HK-2 (cell line): Measurements from ENCODE around the gene CORO1C.

Experiments used
- DNase-seq: peaks from one replicate; pipeline ENCODE4 v3.0.0-alpha.2; 2018; ENCODE audit not compliant: unreplicated experiment

Gene CORO1C

DNA sequence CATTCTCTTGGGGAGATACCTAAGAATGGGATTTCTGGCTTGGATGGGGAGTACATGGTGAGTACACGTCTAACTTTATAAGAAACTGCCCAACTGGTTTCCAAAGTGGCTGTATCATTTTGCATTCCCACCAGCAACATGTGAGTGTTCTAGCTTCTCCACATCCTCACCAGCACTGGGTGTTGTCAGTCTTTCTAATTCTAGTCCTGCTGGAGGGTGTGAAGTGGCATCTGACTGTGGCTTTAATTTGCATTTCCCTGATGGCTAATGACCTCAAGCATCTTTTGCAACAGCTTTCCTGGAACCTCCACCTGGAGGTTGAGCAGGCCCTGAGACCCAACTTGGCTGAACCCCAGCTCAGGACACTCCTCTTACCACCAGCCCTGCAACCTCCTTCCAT is 115.4 kb downstream of the CORO1C start:
- DNase-seq, result no peak

DNA sequence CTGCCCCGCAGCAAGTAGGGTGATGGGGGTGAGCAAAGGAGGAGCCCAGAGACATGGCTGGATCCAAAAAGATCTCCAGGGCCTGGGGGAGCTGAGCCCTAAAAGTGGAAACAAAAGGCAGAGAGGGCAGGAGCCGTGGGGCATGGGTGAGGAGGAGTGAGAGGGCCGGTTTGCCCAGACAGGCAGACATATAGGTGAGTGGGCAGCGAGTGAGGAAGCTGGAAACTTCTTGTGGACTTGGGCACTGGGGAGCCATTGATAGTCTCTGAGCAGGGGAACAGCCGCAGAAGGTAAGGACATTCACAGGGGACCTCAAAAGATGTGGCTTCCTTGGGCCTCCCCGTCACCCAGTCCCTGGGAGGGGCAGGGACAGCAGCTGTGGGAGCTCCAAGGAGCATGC is 116.7 kb downstream of the CORO1C start:
- DNase-seq, result no peak

DNA sequence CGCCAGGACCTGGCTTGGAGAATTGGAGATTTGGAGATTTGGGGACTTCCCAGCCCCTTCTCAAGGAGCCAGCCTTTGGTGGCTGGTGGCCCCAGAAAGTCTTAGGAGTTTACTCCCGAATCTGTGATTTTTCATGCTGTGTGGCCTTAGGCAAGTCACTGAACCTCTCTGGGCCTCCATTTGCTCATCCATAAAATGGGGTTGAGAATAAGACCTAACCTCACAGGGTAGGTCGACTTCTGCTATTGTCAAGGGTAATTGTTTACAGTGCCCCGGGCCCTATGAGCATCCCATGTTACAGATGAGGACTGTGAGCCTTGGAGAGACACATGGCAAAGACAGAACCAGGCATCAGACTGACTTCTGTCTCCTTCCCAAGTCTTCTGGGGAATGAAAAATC is 117.3 kb downstream of the CORO1C start:
- DNase-seq, result no peak

DNA sequence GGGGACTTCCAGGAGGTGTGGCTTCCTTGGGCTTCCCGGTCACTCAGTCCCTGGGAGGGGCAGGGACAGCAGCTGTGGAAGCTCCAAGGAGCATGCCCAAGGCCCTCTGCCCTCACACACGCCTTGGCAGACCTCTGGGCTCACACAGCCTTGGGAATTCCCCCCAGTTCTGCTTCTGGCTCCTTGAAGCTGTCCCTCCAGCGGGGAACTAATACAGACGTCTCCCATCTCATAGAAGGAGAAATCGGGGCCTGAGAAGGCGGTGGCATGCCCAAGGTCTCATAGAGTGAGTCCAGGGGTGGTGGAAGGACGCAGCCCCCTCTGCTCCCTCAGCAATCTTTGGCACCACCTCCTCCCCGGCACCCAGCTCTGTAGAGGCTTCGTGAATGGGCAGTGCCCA is 117.8 kb downstream of the CORO1C start:
- DNase-seq, result peak; percentile 70

DNA sequence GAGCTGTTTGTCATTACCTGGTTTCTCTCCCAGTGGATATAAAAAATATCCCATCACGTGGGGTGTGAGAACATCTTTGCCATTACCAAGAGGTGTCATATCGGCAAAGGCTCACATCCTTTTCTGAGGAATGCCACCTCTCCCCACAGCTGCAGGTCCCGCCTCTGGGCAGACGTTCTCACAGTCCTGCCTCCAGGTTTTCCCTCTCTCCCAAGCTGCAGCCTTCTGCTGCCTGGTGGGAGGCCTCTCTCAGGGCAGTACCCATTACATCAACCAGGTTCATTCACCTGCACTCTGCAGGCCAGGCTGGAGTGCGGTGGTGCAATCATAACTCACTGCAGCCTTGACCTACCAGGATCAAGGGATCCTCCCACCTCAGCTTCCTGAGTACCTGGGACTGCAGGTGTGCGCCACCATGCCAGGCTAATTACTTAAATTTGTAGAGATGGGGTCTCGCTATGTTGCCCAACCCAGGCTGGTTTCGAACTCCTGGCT is 118.5 kb downstream of the CORO1C start:
- peak; percentile 54 for DNase-seq

DNA sequence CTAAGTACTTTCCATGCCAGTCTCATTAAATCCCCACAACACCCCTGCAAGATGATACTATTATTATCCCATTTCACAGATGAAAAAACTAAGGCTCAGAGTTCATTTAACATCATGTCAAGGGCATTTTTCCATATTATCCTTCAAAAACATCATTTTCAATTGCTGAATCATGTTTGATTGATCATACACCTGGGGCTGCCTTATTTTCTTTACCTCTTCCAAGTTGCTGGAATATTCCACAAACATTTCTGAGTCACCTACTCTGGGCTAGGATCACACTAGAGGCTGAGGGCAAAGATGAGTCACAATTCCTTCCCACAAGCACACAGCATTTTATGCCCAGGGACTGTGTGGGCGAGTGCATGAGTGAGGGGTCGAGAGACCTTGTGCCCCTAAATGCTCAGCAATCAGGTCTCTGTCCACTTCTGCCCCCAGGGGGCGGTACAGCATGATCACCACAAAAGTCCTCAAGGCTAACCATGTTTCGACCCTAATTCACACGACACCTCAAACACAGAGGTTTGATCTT is 119.4 kb downstream of the CORO1C start:
- DNase-seq, result peak; percentile 73

DNA sequence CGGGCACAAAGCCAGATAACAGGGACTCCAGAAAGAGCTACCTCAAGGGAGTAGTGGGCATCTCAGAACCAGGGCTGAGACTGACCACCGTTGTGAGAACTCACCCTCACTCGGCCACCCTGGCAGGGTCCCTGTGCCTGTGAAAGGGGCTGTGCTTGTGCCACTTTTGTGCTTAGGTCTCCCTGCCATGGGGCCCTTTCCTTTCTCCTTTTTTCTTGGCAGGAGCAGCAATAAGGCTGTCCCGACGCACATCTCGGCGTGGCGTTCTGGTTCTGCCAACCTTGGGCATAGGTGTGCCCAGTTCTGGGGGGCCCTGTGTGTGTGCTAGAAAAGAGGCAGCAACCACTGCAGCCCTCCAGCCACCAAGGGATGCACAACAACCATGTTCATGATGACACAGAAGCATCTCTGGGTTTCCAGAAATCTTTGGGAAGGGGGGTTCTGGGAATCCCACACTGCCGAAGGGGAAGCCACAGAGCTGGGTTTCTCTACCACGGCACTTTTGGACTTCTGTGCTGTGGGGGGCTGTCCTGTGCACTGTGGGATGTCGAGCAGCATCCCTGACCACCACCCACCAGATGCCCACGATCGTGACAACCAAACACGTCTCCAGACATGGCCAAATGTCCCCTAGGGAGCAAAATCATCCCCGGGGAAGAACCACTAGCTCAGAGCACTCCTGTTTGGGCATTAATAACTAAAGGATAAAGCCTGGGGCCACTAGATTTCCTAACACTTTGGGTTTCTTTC is 120.3 kb downstream of the CORO1C start:
- DNase-seq, result no peak

DNA sequence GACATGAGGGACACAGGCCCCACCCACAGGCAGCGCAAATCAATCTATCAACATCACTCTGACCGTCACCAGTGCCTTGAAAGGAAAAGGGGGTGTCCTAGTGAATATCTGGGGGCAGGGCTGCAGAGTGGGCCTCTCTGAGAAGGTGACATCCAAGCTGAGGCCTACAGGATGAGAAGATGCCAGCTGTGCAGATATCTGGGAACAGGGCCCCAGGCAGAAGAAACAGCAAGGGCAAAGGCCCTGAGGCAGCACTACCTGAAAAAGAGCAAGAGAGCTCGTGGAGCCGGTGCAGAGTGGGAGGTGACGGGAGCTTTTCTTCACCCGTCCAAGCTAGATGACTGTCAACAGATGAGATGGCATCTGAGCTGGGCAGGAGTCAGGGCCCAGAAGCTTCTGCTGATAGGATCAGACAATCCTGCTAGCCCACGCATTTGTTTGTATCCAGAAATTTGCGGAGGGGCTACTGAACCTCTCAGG is 120.9 kb downstream of the CORO1C start:
- no peak for DNase-seq

DNA sequence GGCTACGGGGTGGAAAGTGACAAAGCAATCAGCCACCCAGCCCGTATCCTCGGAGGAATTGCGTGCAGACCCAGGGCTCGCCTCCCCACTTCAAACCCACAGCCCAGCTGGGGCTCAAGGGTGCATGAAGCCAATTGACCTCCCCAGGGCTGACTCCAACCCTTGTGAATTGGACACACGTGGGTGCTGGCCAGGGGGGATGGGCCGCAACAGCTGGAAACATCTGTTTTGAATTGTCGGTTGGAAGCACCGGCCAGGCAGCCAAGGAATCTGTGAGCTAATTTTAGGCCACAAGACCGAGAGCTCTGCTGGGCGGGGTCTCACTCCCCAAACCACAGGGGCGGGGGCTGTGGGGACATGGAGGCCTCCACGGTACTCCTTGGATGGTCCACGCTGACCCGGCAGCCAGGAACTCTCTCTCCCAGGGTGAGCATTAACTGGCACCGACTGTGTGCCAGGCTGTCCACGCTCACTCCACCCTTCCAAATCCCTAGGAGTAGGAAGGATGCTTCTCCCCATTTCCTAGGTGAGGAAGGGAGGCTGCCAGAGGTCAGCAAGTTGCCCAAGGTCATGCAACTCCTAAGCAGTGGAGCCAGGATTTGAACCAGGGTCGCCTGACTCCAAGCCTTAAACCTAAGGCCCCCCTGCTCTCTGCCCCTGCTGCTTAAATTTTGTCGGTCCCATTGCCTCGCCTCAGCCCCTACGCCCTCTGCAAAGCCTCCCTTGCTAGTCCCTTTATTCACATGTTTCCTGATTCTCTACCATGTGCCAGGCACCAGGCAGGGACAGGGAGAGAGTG is 121.6 kb downstream of the CORO1C start:
- no peak for DNase-seq

DNA sequence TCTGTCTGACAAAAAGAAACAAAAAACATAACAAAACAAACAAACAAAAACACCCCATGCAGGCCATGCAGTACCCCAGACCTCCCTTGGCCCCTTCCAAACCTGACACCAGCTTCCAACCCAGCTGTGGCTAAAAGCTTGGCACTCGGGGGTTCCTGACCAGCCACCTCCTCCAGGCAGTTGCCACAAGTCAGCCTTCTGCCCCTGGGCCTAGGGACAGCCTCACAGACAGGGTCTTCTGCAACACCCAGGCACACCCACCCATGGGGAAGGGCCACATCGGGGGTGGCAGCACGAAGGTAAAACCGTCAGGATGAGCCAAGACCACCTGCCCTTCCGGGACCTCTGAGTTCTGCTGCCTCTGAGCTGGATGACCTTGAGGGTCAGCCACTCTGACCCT is 122.7 kb downstream of the CORO1C start:
- no peak for DNase-seq

DNA sequence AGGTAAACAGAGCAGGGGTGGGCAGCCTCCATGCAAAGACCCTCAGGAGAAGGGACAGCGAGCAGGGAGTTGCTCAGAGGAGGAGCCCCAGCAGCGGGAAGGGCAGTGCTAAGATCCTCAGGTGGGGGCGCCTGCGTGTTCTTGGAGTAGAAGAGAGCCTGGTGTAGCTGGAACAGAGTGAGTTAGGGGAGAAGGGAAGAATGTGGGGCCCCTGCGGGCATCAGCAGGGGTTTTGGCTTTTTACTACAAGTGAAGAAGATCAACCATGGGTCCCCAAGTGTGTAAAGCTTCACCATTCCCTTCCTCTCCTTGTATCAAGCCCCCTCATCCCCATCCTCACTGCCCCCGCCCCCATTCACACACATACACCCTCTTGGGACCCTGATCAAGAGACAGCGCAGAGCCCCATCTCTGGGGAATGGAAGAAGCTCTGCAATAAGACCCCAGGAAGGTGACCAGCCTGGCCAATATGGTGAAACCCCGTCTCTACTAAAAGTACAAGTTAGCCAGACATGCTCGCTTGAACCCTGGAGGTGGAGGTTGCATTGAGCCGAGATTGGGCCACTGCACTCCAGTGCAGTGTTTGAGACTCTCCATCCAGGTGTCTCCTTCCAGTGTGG is 123.2 kb downstream of the CORO1C start:
- no peak for DNase-seq

DNA sequence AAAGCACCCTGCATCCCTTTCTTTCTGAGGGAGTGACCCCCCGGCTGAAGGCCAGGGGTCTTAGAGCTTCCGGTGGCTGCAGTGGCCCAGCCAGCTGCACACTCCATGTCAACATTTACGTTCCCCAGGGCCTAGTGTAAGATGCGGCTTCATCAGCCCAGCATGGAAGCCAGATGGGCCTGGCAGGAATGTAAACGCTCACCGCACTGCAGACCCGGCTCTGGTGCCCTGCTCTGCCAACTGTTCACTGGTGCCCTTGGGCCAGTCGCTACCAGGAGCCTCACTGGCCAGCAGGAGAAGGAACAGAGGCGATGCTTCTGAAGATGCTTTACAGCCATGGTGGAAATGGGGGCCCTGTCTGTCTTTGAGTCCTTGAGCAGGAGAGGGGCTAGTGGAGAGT is 124.8 kb downstream of the CORO1C start:
- no peak for DNase-seq

DNA sequence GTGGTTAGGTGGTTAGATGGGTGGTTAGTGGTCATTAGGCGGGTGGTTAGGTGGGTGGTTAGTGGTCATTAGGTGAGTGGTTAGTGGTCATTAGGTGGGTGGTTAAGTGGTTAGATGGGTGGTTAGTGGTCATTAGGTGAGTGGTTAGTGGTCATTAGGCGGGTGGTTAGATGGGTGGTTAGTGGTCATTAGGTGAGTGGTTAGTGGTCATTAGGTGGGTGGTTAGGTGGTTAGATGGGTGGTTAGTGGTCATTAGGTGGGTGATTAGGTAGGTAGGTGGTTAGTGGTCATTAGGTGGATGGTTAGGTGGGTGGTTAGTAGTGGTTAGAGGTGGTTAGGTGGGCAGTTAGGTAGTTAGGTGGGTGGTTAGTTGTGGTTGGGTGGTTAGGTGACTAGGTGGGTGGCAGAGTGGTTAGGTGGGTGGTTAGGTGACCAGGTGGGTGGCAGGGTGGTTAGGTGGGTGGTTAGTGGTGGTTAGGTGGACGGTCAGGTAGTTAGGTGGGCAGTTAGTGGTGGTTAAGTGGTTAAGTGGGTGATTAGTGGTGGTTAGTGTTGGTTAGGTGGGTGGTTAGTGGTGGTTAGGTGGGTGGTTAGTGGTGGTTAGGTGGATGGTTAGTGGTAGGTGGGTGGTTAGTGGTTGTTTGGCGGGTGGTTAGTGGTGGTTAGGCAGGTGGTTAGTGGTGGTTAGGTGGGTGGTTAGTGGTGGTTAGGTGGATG is 125.5 kb downstream of the CORO1C start:
- no peak for DNase-seq

DNA sequence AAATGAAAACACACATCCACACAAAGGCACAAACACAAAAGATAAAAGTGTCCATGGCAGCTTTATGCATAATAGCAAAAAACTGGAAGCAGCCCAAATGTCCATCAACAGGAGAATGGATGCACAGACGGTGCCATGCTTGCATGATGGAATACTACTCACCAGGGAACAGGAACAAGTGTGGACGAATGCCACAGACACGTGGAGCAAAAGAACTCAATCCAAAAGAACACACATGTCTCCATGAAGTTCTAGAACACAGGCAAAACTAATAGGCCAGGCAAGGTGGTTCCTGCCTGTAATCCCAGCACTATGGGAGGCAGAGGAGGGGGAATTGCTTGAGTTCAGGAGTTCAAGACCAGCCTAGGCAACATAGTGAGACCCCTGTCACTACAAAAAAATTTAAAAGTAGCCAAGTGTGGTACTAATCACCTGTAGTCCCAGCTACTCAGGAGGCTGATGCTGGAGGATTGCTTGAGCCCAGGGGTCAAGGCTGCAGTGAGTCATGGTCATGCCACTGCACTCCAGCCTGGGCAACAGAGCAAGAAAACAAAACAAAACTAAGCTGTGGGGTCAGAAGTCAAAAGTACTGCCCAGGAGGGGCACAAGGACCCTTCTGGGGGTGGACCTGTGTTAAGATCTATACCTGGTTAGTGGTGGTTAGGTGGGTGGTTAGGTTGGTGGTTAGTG is 126.2 kb downstream of the CORO1C start:
- DNase-seq, result peak; percentile 39

DNA sequence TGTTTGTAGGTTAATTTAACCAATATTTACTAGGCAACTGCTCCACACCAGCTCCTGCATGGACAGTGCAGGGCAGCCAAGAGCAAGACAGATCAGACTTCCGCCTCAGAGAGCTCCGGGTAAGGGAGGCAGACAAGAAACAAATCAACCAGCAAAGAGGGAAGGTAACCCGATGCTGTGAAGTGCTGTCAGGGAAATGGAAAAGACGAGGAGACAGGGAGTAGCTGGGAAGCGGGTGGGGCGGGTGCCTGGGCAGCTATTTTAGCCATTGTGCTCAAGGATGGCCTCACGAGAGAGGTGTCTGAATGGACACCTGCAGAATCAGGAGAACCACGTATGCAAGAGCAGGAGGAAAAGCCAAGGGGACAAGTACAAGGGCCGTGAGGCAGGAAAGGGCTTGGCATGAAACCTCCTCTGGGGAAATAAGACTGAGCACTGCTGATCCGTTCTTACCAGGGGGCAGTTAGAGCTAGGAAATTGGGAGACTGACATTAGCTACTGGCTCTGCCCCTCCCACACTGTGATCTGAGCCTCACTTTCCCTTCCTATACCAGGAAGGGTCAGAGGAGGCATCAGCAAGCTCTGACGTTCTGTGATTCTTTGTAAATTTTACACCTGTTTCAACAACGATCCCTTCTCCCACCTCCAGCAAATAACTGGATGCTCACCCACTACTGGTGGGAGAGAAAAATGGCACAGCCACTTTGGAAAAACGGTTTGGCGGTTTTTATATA is 126.9 kb downstream of the CORO1C start:
- DNase-seq, result no peak

DNA sequence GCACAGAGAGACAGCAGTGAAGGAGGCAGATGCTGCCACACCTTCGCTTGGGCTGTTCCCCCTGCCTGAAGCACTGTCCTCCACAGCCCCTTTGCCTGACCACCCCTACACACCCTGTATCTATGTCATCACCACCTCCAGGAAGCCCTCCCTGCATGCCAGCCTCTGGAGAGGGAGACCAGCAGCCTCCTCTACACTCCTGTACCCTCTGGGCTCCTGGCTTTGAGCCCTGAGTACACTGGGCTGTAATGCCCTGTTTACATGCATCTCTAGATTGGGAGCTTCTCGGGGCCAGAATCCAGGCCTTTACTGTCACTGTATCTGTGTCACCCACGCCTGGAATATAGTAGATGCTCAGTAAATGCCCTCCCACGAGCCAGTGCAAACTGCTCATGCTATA is 127.6 kb downstream of the CORO1C start:
- DNase-seq, result no peak

DNA sequence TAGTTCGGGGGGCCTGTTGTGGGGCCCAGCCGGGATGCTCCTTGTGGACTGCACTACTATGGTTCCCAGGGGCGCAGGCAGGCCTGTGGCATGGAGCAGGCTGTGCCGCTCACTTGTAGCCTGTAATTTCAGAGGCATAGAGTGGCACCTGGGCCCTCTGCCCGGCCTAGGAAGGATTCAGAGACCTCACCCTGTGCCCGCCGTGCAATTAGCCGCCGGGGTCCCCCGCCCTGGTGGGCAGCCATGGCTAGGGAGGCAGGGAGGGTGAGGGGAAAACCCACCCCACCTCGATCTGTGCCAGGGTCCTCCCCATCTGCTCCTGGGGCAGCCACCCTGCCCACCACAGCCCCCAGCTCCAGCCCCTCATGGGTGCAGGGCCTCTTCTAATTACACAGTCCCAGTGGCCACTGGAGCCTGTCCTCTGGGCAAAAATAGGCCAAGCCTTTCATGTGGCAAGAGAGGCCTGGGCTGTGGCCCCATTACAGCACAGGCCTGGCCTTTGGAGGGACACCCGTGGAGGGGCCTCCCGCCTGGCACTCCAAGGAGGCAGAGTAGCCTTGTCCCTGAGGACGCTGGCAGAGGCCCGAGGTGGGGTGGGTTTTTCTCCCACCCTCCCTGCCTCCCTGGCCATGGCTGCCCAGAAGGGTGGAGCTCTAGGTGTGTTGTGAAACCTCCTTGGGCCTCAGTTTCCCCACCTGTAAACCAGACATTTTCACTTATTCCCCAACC is 128.2 kb downstream of the CORO1C start:
- no peak for DNase-seq

DNA sequence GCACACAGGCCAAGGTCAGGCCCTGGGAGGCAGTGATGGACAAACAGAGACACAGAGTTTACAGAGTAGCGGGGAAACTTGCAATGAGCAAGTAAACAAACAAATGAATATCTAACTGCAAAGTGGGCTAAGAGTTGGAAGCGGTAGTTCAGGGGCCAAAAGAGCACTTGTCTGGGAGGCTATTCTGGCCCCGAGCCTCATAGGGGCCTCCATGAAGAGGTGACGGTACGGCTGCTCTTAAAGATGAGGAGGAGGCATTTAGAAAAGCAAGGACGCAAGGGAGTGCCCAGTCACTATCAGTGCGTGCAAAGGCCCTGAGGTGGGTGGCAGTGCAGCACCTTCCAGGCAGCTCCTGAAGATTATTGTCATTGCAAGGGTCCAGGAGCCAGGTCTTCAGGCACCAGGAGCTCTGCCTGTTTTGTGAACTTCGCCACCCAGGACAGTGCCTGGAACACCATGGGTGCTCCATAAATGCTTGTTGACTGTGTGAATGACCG is 129.1 kb downstream of the CORO1C start:
- no peak for DNase-seq

DNA sequence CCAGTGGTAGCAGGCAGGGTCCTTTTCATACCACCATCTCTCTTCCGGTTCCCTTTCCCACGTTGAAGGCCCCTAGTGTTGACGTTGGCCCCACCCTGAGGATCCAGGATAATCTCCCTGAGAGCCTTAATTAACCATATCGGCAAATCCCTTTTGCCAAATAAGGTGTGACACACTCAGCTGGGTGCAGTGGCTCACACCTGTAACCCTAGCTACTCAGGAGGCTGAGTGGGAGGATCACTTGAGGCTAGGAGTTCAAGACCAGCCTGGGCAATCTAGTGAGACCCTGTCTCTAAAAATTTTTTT is 130.7 kb downstream of the CORO1C start:
- no peak for DNase-seq
